Mucosa of descending colon (tissue), 3 donors: ENCODE results near the gene CDC25A. TPM values are rescaled to one million over a fixed set of nuclear protein-coding genes. Genes with fewer than 3 reads are reported as not detected.

Source experiments
- ATAC-seq: fragments of 200-7000 bp; cut with Tn5 transposase; one replicate; pipeline ENCODE4 v1.9.1; 2020; ENCODE audit warnings: mild to moderate bottlenecking, moderate library complexity
- DNase-seq, 3 donors: peaks; one replicate each; pipeline ENCODE4 v3.0.0-alpha.2; 2020
- H3K36me3 ChIP-seq: fragments of 200-600 bp; one replicate; pipeline ENCODE4 v1.8.0; 2021; ENCODE audit warnings: low read depth, mild to moderate bottlenecking
- H3K4me1 ChIP-seq: fragments of 200-600 bp; one replicate; pipeline ENCODE4 v1.8.0; 2021; ENCODE audit warnings: low read depth, mild to moderate bottlenecking
- H3K4me3 ChIP-seq: fragments of 200-600 bp; one replicate; pipeline ENCODE4 v1.8.0; 2021; ENCODE audit warnings: mild to moderate bottlenecking
- H3K9me3 ChIP-seq: fragments of 200-600 bp; one replicate; pipeline ENCODE4 v1.8.0; 2021; ENCODE audit warnings: mild to moderate bottlenecking
- CTCF ChIP-seq: fragments of 200-600 bp; IDR thresholded peaks from one replicate; pipeline ENCODE4 v1.8.0; 2022; ENCODE audit warnings: antibody characterized with exemption, mild to moderate bottlenecking
- intact Hi-C, 2 donors: fragments of 100-400 bp; cut with DNase I in 1 of 2; cut with micrococcal nuclease in 1 of 2; formaldehyde crosslinking; loops; one replicate each; pipeline versions ENCODE4 v1.11.0 to v1.11.1; 2022; cut with DNase I, micrococcal nuclease
- total RNA-seq, 3 donors: library from RNA; stranded (reverse); fragmentation: NEBNext Ultra II Directional in 2 of 3; extraction: Animal tissue kit (Norgen Biotek cat#: 25700) in 2 of 3; gene quantifications; one replicate each; pipeline versions ENCODE4 v1.2.1 to v1.2.4, GENCODE V29; 2021 to 2023
- donor health status: DM: no; HTN: no; CAD: no; lungs with moderate emphysema.
- donor health status: DM: no; HTN: no; CAD: no.
- donor health status: DM: no; HTN: yes; CAD: no.

Gene CDC25A
- total RNA-seq, 3 donors from 2014 or later = 3.4 to 6.9 (median 4.3) TPM

GRCh38 chr3:48209445-48209844 lies 21.2 kb upstream of the CDC25A start:
- Histone ChIP-seq H3K9me3 (no peaks in the 10 kb centered on the region), H3K36me3 (no peaks in the 10 kb centered on the region), H3K4me3 (no peak overlapping the region), H3K4me1 (no peaks in the 10 kb centered on the region)
- no peak for TF ChIP-seq CTCF
- intact Hi-C loops = no loop called here
- DNase-seq = no peak
- ATAC-seq = no peak

DNA sequence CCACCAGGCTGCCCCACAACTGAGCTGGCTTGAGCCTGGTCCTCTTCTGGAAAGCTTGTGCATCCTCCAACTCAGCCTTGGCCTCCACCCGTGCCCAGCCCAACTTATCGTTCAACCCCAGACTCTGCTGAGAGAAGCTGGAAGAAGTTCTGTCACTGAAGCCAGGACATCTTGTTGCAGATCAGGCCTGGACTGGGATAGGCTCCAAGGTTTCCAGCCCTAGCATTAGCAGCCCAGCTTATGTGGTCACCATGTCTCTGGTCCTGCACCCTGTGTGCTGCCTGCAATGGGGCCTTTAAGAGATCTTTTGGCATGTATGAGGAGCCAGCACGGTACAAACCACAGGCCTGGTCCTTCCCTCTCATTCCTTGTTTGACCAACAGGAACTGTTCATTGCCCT lies 19.9 kb upstream of the CDC25A start:
- TF ChIP-seq CTCF = no peak
- intact Hi-C loops = no loop called here

DNA sequence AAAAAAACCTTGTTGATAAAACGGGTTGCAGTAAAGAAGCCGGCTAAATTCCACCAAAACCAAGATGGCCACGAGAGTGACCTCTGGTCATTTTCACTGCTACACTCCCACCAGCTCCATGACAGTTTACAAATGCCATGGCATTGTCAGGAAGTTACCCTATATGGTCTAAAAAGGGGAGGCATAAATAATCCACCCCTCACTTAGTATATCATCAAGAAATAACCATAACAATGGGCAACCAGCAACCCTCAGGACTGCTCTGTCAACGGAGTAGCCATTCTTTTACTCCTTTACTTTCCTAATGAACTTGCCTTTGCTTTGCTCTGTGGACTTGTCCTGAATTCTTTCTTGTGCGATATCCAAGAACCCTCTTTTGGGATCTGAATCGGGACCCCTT lies 14.4 kb upstream of the CDC25A start:
- no peaks in the 10 kb centered on the region for H3K9me3 ChIP-seq
- no peaks in the 10 kb centered on the region for H3K4me1 ChIP-seq

More for the DNA sequence above, 19.9 kb upstream of the CDC25A start:
- Histone ChIP-seq H3K4me3 (no peak overlapping the region), H3K4me1 (no peaks in the 10 kb centered on the region), H3K9me3 (no peaks in the 10 kb centered on the region), H3K36me3 (no peaks in the 10 kb centered on the region)
- DNase-seq (no peak), ATAC-seq (no peak)

DNA sequence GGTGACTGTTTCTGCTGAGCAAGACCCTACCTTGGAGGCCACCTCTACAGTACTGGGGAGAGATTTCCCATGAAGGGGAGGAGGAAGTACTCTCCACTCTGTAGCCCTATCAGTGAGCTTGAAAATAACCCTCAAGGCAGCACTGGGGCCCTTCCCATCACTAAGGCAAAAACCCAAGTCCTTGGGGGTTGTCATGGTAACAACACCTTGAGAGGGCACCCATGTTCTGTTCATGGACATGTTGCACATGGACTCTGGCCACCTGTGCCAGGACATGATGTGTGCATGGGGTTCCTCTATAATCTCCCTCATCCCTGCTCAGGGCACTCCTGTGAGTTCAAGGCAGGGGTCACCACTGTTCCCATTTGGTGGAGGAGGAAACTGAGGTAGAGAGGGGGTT lies 10.9 kb upstream of the CDC25A start:
- no peak for DNase-seq
- ATAC-seq = no peak
- no peaks in the 10 kb centered on the region for H3K36me3 ChIP-seq
- intact Hi-C loops = no loop called here
- H3K4me3 ChIP-seq = no peak overlapping the region
- peaks cover 3% of the 10 kb centered on the region for H3K4me1 ChIP-seq
- no peak for TF ChIP-seq CTCF
- H3K9me3 ChIP-seq = no peaks in the 10 kb centered on the region

More for the DNA sequence above, 14.4 kb upstream of the CDC25A start:
- DNase-seq = no peak
- Histone ChIP-seq H3K4me3 (no peak overlapping the region), H3K36me3 (no peaks in the 10 kb centered on the region)
- intact Hi-C loops = no loop called here
- ATAC-seq = no peak
- no peak for TF ChIP-seq CTCF

- no peak for ATAC-seq
- H3K4me3 ChIP-seq = no peak overlapping the region
- H3K9me3 ChIP-seq = no peaks in the 10 kb centered on the region
- H3K36me3 ChIP-seq = no peaks in the 10 kb centered on the region
- TF ChIP-seq CTCF = no peak
- intact Hi-C loops = no loop called here
- no peak for DNase-seq
- peaks cover 3% of the 10 kb centered on the region for H3K4me1 ChIP-seq
Observed at GRCh38 chr3:48196611-48197010, 8.4 kb upstream of the CDC25A start.

DNA sequence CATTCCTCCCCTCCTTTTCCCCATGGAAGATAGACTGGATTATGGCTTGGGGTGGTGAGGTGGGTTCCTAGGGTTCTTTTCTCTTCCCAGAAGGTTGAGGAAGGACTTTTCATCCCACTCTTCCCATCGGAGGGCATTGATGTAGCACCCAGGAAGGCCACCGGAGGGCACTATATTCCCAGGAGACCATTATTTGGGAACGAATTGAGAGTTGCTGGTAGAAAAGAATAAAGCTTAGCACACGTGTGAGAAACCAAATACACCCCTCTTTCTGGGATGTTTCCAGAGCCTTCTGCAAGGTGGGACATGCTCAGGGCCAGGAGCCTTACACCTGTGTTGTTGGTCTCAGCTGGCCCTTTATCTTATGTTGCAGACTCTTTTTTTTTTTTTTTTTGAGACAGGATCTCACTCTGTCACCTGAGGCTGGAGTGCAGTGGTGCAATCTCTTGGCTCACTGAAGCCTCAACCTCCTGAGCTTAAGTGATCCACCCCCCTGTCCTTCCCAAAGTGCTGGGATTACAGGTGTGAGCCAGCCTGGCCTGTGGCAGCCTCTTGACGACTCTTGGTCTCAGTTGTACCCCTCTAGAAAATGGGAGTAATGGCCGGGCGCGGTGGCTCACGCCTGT lies 6.3 kb upstream of the CDC25A start:
- Histone ChIP-seq H3K4me3 (no peak overlapping the region), H3K4me1 (peaks cover 3% of the 10 kb centered on the region), H3K36me3 (no peaks in the 10 kb centered on the region), H3K9me3 (no peaks in the 10 kb centered on the region)
- intact Hi-C loops = no loop called here
- peak; percentile 83 for ATAC-seq
- peak; percentile 46 for TF ChIP-seq CTCF
- peak in 2 of 3 donors; percentile 77 to 79 for DNase-seq
